ENCODE results near the gene TSC2.

TSC2 gene

DNA sequence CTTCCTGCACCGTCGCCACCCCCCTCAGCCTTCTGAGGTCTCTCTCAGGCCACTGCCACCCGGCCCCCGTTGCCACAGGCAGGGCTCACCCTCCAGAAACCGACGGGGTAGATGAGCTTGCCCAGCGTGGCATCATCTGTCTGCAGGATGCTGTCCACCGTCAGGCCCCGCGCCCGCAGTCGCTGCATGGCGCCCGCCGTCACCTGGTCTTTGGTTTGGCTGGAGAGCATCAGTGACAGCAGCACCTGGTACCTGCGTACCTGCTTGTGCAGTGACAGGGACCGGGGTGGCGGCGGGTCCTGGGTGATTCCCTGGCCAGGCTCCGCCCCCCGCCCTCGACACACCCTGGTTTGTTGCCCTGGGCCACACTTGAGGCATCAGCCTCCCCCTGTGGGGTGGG is 3.2 kb upstream of the TSC2 start:
- TF ChIP-seq, protein P1, sequence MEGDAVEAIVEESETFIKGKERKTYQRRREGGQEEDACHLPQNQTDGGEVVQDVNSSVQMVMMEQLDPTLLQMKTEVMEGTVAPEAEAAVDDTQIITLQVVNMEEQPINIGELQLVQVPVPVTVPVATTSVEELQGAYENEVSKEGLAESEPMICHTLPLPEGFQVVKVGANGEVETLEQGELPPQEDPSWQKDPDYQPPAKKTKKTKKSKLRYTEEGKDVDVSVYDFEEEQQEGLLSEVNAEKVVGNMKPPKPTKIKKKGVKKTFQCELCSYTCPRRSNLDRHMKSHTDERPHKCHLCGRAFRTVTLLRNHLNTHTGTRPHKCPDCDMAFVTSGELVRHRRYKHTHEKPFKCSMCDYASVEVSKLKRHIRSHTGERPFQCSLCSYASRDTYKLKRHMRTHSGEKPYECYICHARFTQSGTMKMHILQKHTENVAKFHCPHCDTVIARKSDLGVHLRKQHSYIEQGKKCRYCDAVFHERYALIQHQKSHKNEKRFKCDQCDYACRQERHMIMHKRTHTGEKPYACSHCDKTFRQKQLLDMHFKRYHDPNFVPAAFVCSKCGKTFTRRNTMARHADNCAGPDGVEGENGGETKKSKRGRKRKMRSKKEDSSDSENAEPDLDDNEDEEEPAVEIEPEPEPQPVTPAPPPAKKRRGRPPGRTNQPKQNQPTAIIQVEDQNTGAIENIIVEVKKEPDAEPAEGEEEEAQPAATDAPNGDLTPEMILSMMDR (IDR thresholded peaks at IDR 0.05; ENCODE audit: control insufficient read depth, insufficient read depth, low read depth, low read length, missing control alignments): no peak
- no peak overlapping the region for H3K4me3 ChIP-seq (ENCODE audit: control insufficient read depth, low read depth, low read length)
- no peak for DNase-seq (ENCODE audit: low read depth)

DNA sequence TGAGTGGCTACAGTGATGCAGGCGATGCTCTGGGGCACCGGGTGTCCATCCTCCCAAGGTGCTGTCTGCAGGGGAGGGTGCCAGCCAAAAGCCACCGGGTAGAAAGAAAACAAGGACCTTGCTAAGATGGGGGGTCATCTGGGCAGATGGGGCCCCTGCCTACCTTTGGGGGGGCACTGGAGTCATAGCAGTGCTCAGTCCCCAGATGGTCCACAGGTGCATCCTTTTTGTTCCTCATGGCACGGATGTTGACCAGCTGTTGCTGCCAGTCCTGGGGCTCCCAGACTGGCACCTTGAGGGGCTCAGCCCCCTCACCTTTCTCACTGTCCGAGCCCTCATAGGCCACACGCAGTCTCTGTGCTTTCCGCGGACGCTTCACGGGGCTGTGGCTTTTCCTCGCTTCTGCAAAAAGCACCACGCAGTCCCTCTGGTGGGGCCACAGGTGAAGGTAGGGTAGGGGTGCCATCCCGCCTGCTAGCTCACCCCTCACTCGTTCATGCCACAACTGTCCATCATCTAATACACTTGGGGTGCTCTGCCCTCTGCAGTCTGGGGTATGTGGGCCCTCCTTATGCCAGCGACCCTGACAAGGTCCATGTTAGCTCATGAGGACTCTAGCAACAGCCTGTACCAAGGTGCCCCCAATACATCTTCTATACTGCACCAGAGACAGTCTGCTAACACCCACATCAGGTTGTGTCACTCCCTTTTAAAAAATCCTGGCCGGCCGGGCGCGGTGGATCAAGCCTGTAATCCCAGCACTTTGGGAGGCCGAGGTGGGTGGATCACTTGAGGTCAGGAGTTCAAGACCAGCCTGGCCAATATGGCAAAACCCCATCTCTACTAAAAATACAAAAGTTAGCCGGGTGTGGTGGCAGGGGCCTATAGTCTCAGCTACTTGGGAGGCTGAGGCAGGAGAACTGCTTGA is 1.6 kb upstream of the TSC2 start:
- no peak overlapping the region for H3K4me3 ChIP-seq (ENCODE audit: control insufficient read depth, low read depth, low read length)
- DNase-seq (ENCODE audit: low read depth): no peak
- TF ChIP-seq, protein P1 (IDR thresholded peaks at IDR 0.05; ENCODE audit: control insufficient read depth, insufficient read depth, low read depth, low read length, missing control alignments): no peak

DNA sequence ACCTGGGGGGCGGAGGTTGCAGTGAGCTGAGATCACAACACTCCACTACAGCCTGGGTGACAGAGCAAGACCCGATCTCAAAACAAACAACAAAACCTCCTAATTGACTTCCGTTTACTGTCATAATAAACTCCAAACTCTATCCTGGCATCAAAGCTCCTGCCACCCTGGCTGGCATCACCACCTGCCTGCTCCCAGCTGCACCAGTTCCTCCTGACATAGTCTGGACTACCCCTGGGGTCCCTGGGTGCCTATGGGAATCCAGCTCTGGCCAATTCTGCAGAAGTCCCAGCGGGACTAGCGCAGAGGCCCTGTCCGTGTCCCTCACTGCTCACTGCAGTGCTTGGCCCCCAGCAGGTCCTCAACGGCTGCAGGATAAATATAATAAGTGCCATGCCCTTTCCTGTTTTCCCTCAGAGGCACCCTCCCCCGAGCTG is 874 bp upstream of the TSC2 start:
- DNase-seq (ENCODE audit: low read depth): no peak
- TF ChIP-seq, protein P1 (IDR thresholded peaks at IDR 0.05; ENCODE audit: control insufficient read depth, insufficient read depth, low read depth, low read length, missing control alignments): no peak
- H3K4me3 ChIP-seq (ENCODE audit: control insufficient read depth, low read depth, low read length): peak overlapping the region; percentile 74

DNA sequence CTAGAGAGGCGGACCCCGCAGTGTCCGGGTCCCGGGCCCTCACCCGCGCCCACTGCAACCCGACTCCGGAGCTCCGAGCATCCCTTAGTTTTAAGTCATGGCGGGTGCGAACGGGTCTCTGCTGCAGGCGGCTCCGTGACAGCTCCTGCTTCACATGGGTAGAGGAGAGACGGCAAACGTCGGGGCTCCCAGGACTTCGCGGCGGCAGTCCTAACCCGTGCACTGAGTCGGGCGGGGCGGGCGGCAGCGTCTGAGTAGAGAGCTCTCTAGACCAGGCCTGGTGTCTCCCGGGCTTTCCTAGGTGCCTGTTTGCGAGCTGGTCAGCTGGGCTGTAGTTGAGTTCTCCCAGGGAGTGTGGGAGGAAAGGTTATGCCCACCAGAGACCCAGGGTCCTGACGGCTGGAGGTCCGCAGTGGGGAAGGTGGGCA is 345 bp downstream of the TSC2 start:
- H3K4me3 ChIP-seq (ENCODE audit: control insufficient read depth, low read depth, low read length): peak overlapping the region; percentile 74
- TF ChIP-seq, protein P1 (IDR thresholded peaks at IDR 0.05; ENCODE audit: control insufficient read depth, insufficient read depth, low read depth, low read length, missing control alignments): no peak
- DNase-seq (ENCODE audit: low read depth): no peak

DNA sequence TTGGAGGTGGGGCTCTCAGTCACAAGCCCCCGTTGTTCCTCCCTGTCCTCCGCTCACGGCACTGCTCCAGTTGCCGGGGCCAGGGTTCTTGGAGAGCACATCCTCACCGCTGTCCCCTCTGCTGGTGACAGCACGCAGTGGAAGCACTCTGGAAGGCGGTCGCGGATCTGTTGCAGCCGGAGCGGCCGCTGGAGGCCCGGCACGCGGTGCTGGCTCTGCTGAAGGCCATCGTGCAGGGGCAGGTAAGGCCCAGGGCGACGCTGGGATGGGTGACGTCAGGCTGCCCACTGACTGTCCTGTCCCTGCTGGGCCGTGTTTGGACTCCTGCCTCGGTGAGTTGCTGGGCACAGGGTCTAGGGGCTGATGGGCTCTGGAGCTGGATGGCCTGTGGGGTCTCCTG is 5.4 kb downstream of the TSC2 start:
- no peak for DNase-seq (ENCODE audit: low read depth)
- H3K4me3 ChIP-seq (ENCODE audit: control insufficient read depth, low read depth, low read length): no peak overlapping the region
- TF ChIP-seq, protein P1 (IDR thresholded peaks at IDR 0.05; ENCODE audit: control insufficient read depth, insufficient read depth, low read depth, low read length, missing control alignments): no peak

DNA sequence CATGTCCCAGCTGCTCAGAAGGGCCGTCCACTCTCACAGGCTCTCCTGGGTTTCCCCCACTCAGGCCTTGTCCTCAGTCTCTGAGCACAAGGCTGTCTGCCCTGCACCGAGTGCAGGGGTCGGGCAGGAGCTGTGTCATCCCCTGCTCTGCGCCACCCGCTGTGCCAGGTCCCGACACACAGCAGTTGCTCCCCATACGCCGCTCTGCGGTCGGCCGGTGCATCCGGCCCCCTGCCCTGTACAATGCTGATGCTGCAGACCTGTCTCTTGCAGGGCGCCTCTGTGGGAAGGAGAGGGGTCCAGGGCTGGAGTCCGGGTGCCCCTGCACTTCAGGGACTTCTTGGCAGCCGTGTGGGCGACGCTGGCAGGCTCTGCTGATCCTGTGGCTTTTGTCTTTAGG is 6.1 kb downstream of the TSC2 start:
- DNase-seq (ENCODE audit: low read depth): no peak
- no peak overlapping the region for H3K4me3 ChIP-seq (ENCODE audit: control insufficient read depth, low read depth, low read length)
- TF ChIP-seq, protein P1 (IDR thresholded peaks at IDR 0.05; ENCODE audit: control insufficient read depth, insufficient read depth, low read depth, low read length, missing control alignments): no peak

Data from AG09309 (cell line).